Endothelial cell of hepatic sinusoid (primary cell): ENCODE data around the gene TCEA2.

Source experiments
- in situ Hi-C: cut with HindIII; loops from 2 replicates; pipeline ENCODE4 v1.10.0; 2017; ENCODE audit warnings: low sequenced_read_pairs

TCEA2 gene

GRCh38 chr20:64063389-64064144, 569 bp downstream of the TCEA2 start:
- in situ Hi-C loops, result no loop called here

DNA sequence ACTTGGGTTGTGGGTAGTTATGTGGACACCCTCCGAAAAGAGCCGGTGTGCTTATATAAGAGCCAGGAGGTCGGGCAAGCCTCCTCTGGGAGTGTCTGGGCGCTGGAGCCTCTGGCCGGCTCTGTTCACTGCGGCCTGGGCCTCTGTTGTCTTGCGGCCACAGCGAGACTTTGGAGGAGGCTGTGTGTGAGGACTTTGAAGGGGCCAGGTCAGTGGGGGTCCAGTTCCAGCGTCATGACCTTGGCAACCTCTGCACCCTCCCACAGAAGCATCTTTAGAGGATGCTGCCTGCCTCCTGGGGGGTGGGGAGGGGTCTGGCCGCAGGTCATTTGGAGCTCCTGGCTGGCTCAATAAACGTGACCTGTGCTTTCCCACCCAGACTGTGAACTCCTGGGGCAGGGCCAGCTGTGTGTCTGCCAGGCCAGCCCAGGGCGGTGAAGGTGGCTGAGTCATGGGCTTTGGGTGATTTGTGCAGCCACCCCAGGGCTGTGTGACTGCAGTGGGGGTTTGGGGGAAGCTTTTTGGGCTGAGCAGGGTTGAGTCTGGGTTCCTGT, 1.2 kb downstream of the TCEA2 start:
- in situ Hi-C loops, result no loop called here

DNA sequence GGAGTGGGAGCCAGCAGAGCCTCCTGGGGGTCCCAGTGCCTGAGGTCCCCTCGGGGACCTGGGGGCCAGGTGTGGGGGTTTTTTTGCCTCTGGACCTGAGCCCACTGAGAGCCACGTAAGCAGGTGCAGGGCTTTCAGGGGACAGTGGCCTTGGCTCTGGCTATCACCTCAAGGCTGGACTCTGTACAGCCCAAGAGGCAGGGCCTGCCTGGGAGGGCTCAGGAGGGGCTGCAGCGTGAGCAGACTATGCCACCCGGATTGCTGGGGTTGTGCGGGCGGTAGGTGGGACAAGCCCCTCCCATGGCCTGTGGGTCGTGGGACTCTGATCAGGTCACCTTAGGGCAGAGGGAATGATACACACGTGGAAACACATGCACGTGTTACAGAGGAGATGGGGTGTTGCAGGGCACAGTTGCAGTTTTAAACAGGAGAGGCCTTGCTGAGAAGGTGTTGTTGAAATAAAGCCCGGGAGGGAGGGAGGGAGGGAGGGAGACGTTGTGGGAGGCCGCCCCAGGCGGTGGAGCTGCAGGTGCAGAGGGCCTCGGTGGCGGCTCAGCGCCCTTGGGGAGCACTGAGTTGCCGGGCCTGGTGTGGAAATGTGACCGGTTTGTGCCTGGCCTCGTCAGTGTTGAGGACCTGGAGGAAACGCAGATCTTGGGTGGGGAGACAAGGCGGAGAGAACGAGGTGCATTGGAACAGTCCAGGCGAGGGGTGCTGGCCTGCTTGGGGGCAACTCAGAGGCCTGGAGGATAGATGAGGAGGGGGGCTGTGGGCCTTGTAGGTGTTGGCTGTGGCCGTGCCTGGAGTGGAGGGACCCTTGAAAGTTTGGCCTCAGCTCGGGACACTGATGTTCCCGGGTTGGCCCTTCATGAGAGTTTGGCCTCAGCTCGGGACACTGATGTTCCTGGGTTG, 2.3 kb downstream of the TCEA2 start:
- in situ Hi-C loops, result no loop called here

GRCh38 chr20:64065974-64066343, 3.0 kb downstream of the TCEA2 start:
- in situ Hi-C loops, result no loop called here

DNA sequence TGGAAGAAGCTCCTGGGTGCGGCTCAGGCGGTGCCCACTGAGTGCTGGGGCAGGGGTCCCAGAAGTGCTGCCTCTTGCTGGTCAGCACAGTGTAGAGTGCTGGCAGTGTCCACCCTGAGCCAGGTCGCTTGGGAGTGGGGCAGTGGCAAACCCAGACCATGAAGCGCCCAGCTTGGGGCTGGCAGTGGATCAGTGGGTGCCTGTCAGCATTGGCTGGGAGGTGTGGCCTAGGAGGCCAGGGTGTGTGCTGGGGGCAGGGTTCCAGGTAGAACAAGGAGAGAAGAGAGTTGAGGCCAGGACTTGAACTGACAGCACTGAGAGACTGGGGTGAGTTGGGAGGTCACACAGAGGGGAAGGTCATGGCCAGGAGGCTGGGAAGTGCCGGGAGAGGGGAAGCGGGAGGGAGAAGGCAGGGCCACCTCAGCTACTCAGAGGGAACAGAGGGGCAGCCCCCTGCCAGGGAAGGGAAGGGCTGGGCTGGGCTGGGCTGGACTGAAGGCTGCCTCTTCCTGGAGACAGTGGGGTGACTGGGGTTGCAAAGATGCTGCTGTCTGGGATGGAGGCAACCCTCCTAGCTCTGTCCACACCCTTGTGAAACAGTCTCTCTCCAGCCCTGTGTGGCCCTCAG, 4.1 kb downstream of the TCEA2 start:
- in situ Hi-C loops, result no loop called here

DNA sequence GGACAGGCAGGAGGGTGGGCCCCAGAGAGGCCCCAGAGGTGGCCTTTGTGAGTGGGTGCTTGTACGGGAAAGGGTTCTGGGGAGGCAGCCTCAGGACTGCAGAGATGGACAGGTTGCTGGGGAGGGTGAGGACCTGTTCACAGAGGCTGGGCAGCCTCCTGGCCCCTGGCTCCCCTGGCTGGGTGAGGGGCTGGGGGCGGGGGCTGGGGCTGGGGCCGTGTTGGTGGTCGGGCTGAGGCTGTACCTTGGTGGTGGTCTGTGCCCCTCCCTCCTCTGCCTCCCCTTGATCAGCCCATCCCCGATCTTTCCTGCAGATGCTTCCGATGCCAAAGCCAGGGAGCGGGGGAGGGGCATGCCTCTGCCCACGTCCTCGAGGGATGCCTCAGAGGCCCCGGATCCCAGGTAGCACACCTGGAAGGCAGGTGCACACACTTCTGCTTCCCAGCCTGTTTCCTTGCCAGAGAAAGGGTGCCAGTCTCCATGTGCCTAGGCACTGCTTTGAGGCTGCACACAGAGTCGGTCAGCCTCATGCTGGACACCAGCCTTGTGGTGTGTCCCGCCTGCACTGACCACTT, 4.8 kb downstream of the TCEA2 start:
- in situ Hi-C loops, result no loop called here

- in situ Hi-C loops, result no loop called here
Measured at GRCh38 chr20:64068386-64069208, 5.6 kb downstream of the TCEA2 start.

GRCh38 chr20:64069209-64069613, 6.2 kb downstream of the TCEA2 start:
- in situ Hi-C loops, result no loop called here

- in situ Hi-C loops, result no loop called here
Measured at GRCh38 chr20:64069614-64070243, 6.7 kb downstream of the TCEA2 start.

DNA sequence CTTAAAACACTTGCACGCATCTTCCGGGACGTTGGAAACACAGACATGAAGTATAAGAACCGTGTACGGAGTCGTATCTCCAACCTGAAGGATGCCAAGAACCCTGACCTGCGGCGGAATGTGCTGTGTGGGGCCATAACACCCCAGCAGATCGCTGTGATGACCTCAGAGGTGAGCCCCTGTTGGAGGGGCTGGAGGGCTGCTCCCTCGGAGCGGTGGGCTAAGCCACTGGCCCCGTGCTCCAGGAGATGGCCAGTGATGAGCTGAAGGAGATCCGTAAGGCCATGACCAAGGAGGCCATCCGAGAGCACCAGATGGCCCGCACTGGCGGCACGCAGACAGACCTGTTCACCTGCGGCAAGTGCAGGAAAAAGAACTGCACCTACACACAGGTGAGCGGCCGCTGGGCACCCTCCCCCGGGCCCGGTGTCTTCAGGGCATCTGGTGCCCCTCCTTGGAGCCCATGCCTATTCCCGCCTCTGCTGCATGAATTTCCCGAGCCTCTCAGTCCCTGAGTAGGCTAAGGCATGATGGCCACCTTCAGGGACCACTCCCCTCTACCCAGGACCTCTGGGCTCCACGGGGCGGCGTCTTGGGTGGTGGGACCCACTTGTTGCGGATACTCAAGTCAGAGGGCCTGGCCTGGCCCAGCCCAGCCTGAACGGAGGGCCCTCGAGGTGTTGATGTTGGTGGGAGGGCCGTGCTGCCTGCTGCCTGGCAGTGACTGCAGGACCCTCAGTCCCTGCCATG, 7.4 kb downstream of the TCEA2 start:
- in situ Hi-C loops, result no loop called here

- in situ Hi-C loops, result no loop called here
Measured at GRCh38 chr20:64071341-64072332, 8.6 kb downstream of the TCEA2 start.

GRCh38 chr20:64072498-64073063, 9.6 kb downstream of the TCEA2 start:
- in situ Hi-C loops, result no loop called here

DNA sequence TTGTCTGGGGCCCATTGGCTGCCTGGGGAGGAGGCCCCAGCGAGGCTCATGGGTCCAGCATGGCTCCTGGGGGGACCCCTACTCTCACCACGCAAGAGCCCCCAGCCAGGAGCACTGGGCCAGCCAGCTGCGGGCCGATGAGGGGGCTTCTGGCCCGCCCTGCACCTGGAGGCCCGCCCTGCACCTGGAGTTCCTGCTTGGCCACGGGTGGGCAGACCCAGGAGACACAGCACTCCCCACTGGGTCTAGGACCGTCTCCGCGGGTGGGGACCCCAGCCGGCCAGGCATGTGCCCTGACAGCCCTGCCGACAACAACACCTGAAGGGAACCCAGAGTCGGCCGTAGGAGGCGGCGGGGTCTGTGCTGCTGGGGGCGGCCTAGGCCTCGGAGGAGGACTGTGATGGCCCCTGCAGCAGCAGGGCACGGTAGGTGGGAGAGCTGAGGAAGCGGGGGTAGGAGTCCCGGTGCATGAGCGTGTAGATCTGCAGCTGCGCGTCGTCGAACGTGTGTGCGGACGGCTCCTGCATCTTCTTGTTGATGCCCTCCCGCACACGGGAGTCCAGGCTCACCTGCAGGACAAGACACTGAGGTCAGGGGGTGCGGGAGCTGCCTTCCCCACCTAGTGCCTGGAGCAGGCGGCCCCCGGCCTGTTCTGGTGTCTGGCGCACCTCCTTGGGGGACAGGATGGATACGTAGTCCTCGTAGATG, 10.6 kb downstream of the TCEA2 start:
- in situ Hi-C loops, result no loop called here

GRCh38 chr20:64074184-64074789, 11.3 kb downstream of the TCEA2 start:
- in situ Hi-C loops, result no loop called here

DNA sequence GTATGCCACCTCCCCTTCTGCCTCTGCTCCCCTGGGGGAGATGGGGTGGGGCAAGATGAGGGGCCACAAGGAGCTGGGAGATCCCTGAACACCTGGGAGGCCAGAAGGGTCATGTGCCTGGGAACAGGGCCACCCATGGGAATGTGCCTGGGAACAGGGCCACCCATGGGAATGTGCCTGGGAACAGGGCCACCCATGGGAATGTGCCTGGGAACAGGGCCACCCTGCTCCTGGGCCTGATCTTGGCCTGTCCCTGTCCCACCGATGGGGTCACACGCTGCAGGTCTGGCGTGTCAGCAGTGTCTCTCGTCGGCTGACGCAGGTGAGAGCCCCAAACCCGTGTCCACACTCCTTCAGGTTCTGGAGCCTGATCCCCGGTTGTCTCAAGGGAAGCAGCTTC, 12.0 kb downstream of the TCEA2 start:
- in situ Hi-C loops, result no loop called here

DNA sequence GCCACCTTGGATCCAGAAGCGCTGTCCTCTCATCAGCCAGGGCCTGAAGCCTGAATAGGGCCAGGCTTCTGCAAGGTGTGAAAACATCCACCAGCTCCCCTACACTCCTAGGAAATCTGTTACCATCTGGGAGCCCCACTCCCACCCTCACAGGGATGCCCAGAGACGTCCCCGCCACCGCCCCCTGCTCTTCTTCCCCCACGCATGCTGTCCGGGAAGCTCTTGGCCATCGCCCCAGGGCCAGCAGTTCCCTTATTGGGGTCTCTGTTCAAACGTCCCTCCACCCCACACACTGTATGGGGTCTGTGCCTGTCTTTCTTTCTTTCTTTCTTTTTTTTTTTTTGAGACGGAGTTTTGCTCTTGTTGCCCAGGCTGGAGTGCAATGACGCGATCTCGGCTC, 12.6 kb downstream of the TCEA2 start:
- in situ Hi-C loops, result no loop called here
